NCI-H1417 treated with DMSO at 0.1 percent for 48 hours (cell line): ENCODE results near the gene PARP2.
"Not testable (repeated sequence)": the region's sequence is repeated elsewhere in the genome, so short reads cannot be mapped to it uniquely, and the experiment has no call there.

Experiments
- DNase-seq: peaks from one replicate; lab custom pipeline; 2025; lab: John Stamatoyannopoulos, UW

Gene PARP2

GRCh38 chr14:20346713-20347112, 3.3 kb downstream of the PARP2 start:
- DNase-seq: no peak

GRCh38 chr14:20347747-20348146, 4.3 kb downstream of the PARP2 start:
- no peak for DNase-seq

DNA sequence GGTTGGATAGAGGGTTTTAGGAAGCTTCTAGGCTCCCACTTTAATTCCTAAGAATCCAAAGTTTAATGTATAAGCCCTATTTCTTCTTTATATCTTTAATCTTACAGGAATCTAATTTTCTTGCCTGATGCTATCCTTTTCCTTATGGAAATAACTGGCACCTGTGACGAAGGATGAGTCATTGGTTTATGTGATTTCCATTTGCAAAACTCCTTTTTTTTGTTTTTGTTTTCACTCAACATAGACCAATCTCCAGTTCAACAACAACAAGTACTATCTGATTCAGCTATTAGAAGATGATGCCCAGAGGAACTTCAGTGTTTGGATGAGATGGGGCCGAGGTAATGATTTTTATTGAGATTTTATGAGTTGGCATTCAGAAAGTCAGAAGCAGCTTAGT, 6.8 kb downstream of the PARP2 start:
- no peak for DNase-seq

GRCh38 chr14:20350860-20351259, 7.4 kb downstream of the PARP2 start:
- DNase-seq: no peak

DNA sequence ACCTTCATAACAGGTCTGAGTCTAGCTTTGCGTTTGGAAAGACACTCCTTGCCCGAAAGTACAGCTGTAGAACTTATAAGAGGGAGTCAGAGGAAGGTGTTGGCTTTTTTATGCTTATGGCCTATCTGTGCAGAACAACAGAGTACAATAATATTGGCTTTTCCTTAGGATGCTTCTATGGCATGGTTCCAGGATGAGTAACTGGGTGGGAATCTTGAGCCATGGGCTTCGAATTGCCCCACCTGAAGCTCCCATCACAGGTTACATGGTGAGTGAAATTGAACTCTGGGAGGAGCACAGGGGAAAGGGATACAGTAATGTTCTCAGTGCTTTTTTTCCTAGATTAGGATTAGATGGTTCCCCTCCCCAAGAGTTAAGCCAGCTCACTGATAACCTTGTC, 13.0 kb downstream of the PARP2 start:
- DNase-seq: no peak

- DNase-seq: not testable (repeated sequence)
Observed at GRCh38 chr14:20358474-20358873, 15.0 kb downstream of the PARP2 start.

- no peak for DNase-seq
Observed at GRCh38 chr14:20365928-20366327, 22.5 kb downstream of the PARP2 start.

GRCh38 chr14:20372796-20373195, 29.4 kb downstream of the PARP2 start:
- no peak for DNase-seq

- DNase-seq: no peak
Observed at GRCh38 chr14:20375471-20375870, 32.0 kb downstream of the PARP2 start.

DNA sequence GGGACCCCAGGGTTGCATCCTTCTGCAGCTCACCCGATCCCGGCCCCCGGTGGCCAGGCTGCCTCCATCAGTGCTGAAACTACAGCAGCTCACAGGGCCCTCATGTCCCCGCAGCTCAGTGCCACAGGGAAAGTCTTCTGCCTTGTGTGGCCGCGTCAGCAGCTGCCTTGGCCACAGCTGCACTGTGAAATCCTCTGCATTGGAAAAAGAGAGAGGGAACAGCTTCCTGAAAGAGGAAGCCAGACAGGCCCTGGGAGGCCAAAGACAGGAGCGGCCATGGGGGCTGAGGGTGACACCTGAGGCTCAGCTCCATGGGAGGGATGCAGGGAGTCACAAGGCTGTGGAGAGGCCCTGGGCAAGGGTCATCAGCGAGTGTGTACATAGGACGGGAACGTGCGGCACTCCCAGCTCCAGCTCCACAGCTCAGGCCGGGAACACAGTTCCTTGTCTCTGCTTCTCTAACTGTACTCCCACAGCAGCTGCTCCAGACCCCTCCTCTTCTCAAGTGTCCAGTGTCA, 32.7 kb downstream of the PARP2 start:
- DNase-seq: no peak

GRCh38 chr14:20377171-20377570, 33.7 kb downstream of the PARP2 start:
- no peak for DNase-seq

GRCh38 chr14:20379743-20380142, 36.3 kb downstream of the PARP2 start:
- DNase-seq: no peak

- DNase-seq: no peak
Observed at GRCh38 chr14:20380681-20381080, 37.2 kb downstream of the PARP2 start.

DNA sequence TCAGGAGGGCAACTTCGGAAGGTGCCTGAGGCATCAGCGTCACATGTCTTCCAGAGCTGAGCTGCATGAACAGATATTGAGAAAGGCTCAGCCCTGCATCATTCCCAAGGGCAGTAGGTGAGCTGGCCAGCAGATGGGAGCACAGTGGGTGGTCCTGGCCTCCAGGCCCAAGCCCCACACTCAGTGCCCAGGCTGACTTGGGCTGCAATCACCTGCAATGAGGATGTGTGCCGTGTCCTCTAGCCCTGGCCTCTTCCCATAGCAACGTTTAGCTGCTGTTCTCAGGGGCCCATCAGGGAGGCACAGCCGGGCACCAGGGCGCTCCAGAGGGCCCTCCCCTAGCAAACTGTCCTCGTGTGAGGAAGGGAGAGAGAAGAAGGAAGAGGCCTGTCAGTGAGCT, 37.9 kb downstream of the PARP2 start:
- no peak for DNase-seq

DNA sequence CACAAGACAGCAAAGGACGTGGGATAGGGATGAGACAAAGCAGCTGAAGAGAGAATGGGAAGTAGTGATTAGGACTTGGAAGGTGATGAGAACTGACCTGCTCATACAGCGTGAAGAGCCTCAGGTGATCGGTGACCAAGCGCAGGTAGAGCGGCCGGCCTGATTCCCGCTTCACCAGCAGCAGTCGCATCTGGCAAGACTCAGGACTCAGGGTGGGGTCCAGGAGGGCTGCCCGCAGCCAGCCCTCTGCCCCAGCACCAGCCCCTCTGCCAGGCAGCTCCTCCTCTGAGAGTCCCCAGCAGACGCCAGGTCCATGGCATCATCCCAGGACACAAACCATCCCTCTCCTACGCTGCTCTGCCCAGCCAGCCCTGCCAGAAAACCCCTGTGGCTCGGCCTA, 39.1 kb downstream of the PARP2 start:
- no peak for DNase-seq

GRCh38 chr14:20383032-20383431, 39.6 kb downstream of the PARP2 start:
- DNase-seq: no peak

DNA sequence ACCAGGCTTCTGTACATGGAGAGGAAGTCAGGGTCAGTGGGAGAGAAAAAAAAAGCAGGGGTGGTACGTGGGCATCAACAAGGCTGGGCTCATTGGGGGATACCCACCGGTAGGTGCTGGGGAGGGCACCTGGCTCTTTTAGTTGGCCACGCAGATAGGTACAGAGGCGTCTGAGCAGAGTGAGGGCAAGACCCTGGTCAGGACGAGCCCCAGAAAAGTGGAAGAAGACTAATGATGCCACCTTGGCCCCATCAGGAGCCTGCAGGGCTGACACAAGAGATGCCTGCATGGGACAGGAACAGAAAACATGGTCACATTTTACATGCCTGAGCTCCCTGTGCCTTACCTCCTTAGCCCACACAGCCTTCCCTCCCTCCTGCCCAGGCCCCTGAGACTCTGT, 40.2 kb downstream of the PARP2 start:
- no peak for DNase-seq

- DNase-seq: no peak
Observed at GRCh38 chr14:20384321-20384720, 40.9 kb downstream of the PARP2 start.

DNA sequence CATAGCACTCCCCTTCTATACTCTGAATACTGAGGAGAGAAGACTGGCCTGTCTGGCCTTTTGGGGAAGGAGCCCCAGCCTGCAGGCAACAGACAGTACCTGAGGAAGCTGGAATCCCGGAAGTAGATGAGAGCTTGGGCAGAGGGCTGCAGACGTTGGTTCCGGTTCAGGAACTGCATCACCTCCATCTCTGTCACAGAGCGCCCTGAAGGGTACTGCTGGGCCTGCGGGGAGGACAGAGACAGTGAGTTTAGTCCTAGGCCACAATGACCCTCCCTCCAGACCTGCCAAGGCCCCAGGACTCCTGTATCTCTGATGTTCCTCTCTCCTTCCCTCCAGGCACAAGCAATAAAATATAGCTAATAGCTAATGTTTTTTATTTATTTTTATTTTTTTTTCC, 41.5 kb downstream of the PARP2 start:
- DNase-seq: no peak

DNA sequence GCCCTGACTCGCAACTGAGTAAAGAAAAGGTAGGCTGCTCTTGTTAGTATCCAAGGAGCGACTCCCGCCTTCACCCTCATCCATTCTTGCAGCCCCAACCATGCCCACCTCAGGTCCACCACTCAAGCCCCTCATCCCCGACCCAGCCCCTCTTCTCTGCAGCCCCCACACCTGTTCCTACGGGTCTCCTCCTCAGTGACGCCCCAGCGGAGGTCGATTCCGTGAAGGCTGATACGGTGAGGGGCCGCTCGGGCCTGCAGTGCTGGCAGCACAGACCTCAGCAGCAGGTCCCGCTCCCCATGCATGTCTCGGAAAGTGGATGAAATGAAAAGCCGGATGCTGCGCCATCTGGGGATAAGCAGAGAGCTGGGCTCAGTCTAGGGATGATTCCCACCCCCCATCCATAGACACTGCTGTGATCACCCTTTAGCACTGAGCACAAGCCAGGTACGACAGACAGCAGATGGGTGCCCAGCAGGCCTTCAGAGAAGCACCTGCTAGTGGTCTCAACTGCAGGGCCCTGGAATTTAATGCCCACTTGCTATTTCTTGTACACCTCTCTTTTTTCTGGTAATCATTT, 42.9 kb downstream of the PARP2 start:
- DNase-seq: no peak

GRCh38 chr14:20387576-20387975, 44.1 kb downstream of the PARP2 start:
- DNase-seq: no peak

DNA sequence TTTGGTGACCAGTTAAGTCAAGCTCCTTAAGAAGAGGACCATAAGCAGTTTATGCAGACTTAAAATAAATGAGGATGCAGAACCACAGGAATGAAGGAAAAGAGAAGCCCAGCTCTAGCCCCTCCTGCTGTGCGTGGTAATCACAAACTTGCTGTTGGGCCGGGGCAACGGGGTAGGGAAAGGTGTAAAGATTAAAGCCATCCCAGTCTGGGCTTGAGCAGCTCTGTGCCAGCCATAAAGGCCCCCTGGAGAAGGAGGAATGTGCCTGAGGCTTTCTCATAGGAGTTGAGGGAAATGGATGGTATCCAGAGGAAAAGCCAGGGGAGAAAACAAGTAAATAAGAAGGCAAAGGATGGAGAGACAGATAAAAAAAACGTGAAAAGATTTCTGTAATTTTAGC, 44.7 kb downstream of the PARP2 start:
- DNase-seq: no peak

DNA sequence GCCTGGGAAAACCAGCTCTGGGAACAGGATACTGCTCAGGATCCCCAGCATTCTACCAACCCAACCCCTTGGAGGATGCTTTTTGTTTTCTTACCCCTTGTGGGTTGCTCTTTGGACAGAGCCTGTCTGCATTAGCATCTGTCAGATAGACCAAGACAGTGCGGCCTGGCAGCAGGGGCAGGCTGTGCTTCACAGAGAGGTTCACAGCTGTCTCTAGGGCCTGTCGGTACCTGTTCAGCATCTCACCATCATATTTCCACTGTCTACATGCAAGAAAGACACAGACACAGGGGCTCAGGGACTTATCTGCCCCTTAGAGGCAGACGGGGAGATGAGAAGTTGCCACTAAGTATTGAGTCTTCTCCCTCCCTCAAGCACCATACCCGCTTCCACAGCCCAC, 48.1 kb downstream of the PARP2 start:
- no peak for DNase-seq

DNA sequence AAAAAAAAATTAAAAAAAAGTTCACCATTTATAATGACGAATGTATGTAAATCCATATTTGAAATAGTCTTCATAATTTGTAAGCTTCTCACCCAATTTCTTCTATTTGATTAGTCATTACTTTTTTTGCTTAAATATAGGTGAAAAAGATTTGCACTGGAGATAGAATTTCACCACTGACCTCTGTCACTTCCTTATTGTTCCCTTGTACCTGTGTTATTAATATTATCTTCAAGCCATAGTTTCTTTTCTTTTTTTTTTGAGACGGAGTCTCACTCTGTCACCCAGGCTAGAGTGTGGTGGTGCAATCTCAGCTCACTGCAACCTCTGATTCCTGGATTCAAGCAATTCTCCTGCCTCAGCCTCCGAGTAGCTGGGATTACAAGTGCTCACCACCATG, 54.1 kb downstream of the PARP2 start:
- DNase-seq: no peak

- DNase-seq: no peak
Observed at GRCh38 chr14:20400589-20400964, 57.1 kb downstream of the PARP2 start.
